H1 (cell line): ENCODE results near the gene COX7A2. TPM values are rescaled to one million over a fixed set of nuclear protein-coding genes. Genes with fewer than 3 reads are reported as not detected.
A peak's percentile ranks its signal among the peaks of the same experiment; 100 is the strongest.

Source experiments
- CTCF ChIA-PET: fragments of 300-600 bp; sonication (Branson Sonifier 250); formaldehyde crosslinking; loops from one replicate; lab custom pipeline; 2021; ENCODE audit not compliant: partially characterized antibody; lab: Charles Lee
- POLR2A ChIA-PET: fragments of 300-600 bp; sonication (Branson Sonifier 250); formaldehyde crosslinking; loops from one replicate; lab custom pipeline; 2021; ENCODE audit warnings: inconsistent platforms; ENCODE audit not compliant: partially characterized antibody; lab: Charles Lee
- DNase-seq, 2 experiments: peaks; one replicate each; pipeline versions ENCODE4 v3.0.0 to v3.0.0-alpha.2; 2010 to 2022; ENCODE audit warnings: low spot score in 2 of 2, low read depth in 1 of 2, mixed read lengths in 1 of 2
- FAIRE-seq: peaks from 2 replicates; lab custom pipeline; 2011; peaks lifted over from hg19 to GRCh38; lab: Jason Lieb, UNC
- H2AFZ ChIP-seq: 2 replicates; pipeline ENCODE4 v1.8.1; 2012; ENCODE audit warnings: low read length, inconsistent platforms
- H2AK5ac ChIP-seq: 2 replicates; pipeline ENCODE4 v1.6.1; 2013; ENCODE audit warnings: low read depth, low read length
- H2BK120ac ChIP-seq: replicated peaks from 2 replicates; pipeline ENCODE3; 2013; ENCODE audit warnings: low read depth, low read length, inconsistent platforms
- H2BK12ac ChIP-seq: 2 replicates; pipeline ENCODE4 v1.6.1; 2013; ENCODE audit warnings: low read depth, low read length
- H2BK15ac ChIP-seq: 2 replicates; pipeline ENCODE4 v1.6.1; 2013; ENCODE audit warnings: low read length
- H2BK20ac ChIP-seq: 2 replicates; pipeline ENCODE4 v1.6.1; 2013; ENCODE audit warnings: low read length
- H2BK5ac ChIP-seq: 2 replicates; pipeline ENCODE4 v1.6.1; 2013; ENCODE audit warnings: low read depth, low read length
- H3K14ac ChIP-seq: 2 replicates; pipeline ENCODE4 v1.6.1; 2013; ENCODE audit warnings: inconsistent platforms; ENCODE audit not compliant: insufficient read length
- H3K18ac ChIP-seq: 2 replicates; pipeline ENCODE4 v1.6.1; 2013; ENCODE audit warnings: low read length; ENCODE audit errors: extremely low read depth
- H3K23ac ChIP-seq: 2 replicates; pipeline ENCODE4 v1.6.1; 2013; ENCODE audit warnings: inconsistent platforms; ENCODE audit not compliant: insufficient read length
- H3K23me2 ChIP-seq: 2 replicates; pipeline ENCODE4 v1.6.1; 2013; ENCODE audit warnings: low read depth, low read length
- H3K27ac ChIP-seq: 2 replicates; pipeline ENCODE4 v1.6.1; 2011; ENCODE audit warnings: low read depth, low read length, inconsistent platforms
- H3K27me3 ChIP-seq, 4 experiments: replicated peaks in 1 of 4; 1 replicate in 1 of 4; 2 replicates in 3 of 4; pipeline versions ENCODE4 v1.6.1 to v1.8.1; 2011 to 2013; ENCODE audit warnings: low read length in 3 of 4, mild to moderate bottlenecking in 3 of 4, inconsistent platforms in 2 of 4, mixed read lengths in 2 of 4, moderate library complexity in 1 of 4; ENCODE audit not compliant: control insufficient read depth in 3 of 4, insufficient read depth in 3 of 4; ENCODE audit errors: extremely low read depth in 1 of 4
- H3K36me3 ChIP-seq, 4 experiments: 2 replicates each; pipeline versions ENCODE4 v1.6.1 to v1.8.1; 2011 to 2013; ENCODE audit warnings: mild to moderate bottlenecking in 4 of 4, low read length in 3 of 4, moderate library complexity in 2 of 4, control low read depth in 1 of 4, inconsistent platforms in 1 of 4; ENCODE audit not compliant: insufficient read depth in 4 of 4, control insufficient read depth in 2 of 4
- H3K4ac ChIP-seq: replicated peaks from 2 replicates; pipeline ENCODE3; 2013; ENCODE audit warnings: low read length, low read depth, mixed read lengths, inconsistent platforms; ENCODE audit not compliant: insufficient read length
- H3K4me1 ChIP-seq, 4 experiments: replicated peaks in 1 of 4; 1 replicate in 1 of 4; 2 replicates in 3 of 4; pipeline versions ENCODE4 v1.6.1 to v1.8.1; 2011 to 2013; ENCODE audit warnings: low read length in 3 of 4, inconsistent platforms in 2 of 4, mixed read lengths in 1 of 4; ENCODE audit not compliant: insufficient read depth in 4 of 4, control insufficient read depth in 3 of 4
- H3K4me2 ChIP-seq, 2 experiments: 2 replicates each; pipeline versions ENCODE4 v1.6.1 to v1.8.1; 2011 to 2013; ENCODE audit warnings: low read depth in 2 of 2, low read length in 2 of 2, control low read depth in 1 of 2, inconsistent platforms in 1 of 2, mild to moderate bottlenecking in 1 of 2; ENCODE audit not compliant: insufficient read depth in 1 of 2
- H3K4me3 ChIP-seq, 4 experiments: fragments of 200-600, 300-600 bp in 1 of 4; sonication (generic), shearing (Covaris generic), sonication (Bioruptor Twin) in 1 of 4; 2 replicates each; pipeline versions ENCODE4 v1.5.1 to v1.8.1; 2011 to 2016; ENCODE audit warnings: low read length in 4 of 4, low read depth in 3 of 4, control low read depth in 2 of 4, inconsistent platforms in 2 of 4, mild to moderate bottlenecking in 2 of 4, mixed read lengths in 1 of 4, moderate library complexity in 1 of 4; ENCODE audit not compliant: insufficient read depth in 2 of 4; ENCODE audit errors: extremely low read depth in 1 of 4
- H3K56ac ChIP-seq: replicated peaks from 2 replicates; pipeline ENCODE3; 2013; ENCODE audit warnings: low read depth, mild to moderate bottlenecking, mixed read lengths, low read length, inconsistent platforms; ENCODE audit not compliant: insufficient read length
- H3K79me1 ChIP-seq: 2 replicates; pipeline ENCODE4 v1.6.1; 2013; ENCODE audit warnings: low read depth, low read length, control low read depth
- H3K79me2 ChIP-seq, 2 experiments: 2 replicates each; pipeline versions ENCODE4 v1.6.1 to v1.8.1; 2012 to 2013; ENCODE audit warnings: low read length in 2 of 2, mild to moderate bottlenecking in 2 of 2, inconsistent platforms in 1 of 2; ENCODE audit not compliant: insufficient read depth in 2 of 2, control insufficient read depth in 1 of 2
- H3K9ac ChIP-seq, 4 experiments: replicated peaks in 1 of 4; 1 replicate in 1 of 4; 2 replicates in 3 of 4; pipeline versions ENCODE4 v1.6.1 to v1.8.1; 2011 to 2013; ENCODE audit warnings: low read depth in 3 of 4, low read length in 3 of 4, control low read depth in 2 of 4, mild to moderate bottlenecking in 2 of 4, moderate library complexity in 2 of 4, inconsistent platforms in 1 of 4; ENCODE audit errors: extremely low read depth in 1 of 4
- H3K9me3 ChIP-seq, 2 experiments: 2 replicates each; pipeline versions ENCODE4 v1.6.1 to v1.8.1; 2012 to 2013; ENCODE audit warnings: mild to moderate bottlenecking in 2 of 2, moderate library complexity in 2 of 2, control low read depth in 1 of 2, inconsistent platforms in 1 of 2, low read depth in 1 of 2, low read length in 1 of 2, mixed read lengths in 1 of 2; ENCODE audit not compliant: insufficient read depth in 2 of 2
- H4K20me1 ChIP-seq, 2 experiments: replicated peaks in 1 of 2; 2 replicates each; pipeline versions ENCODE3 to v1.8.1; 2011 to 2013; ENCODE audit warnings: inconsistent platforms in 2 of 2, low read length in 2 of 2, mild to moderate bottlenecking in 1 of 2; ENCODE audit not compliant: insufficient read depth in 2 of 2, control insufficient read depth in 1 of 2
- H4K5ac ChIP-seq: 2 replicates; pipeline ENCODE4 v1.6.1; 2013; ENCODE audit warnings: low read length, low read depth, mixed read lengths, inconsistent platforms; ENCODE audit not compliant: insufficient read length
- H4K8ac ChIP-seq: 2 replicates; pipeline ENCODE4 v1.8.0; 2013; ENCODE audit warnings: mild to moderate bottlenecking, moderate library complexity, low read length, inconsistent platforms; ENCODE audit not compliant: insufficient read depth; ENCODE audit errors: extremely low read depth
- H4K91ac ChIP-seq: replicated peaks from 2 replicates; pipeline ENCODE3; 2013; ENCODE audit warnings: low read length, mixed read lengths, inconsistent platforms; ENCODE audit not compliant: insufficient read length
- ATF2 ChIP-seq: IDR thresholded peaks from 2 replicates; pipeline ENCODE4 v1.6.1; 2012; ENCODE audit warnings: low read length, inconsistent platforms
- BACH1 ChIP-seq: IDR thresholded peaks from 2 replicates; pipeline ENCODE4 v1.6.1; 2012; ENCODE audit warnings: low read length, improper control_type of control experiment
- CHD1 ChIP-seq: IDR thresholded peaks from 2 replicates; pipeline ENCODE4 v1.6.1; 2012; ENCODE audit warnings: low read depth, low read length, improper control_type of control experiment
- JUN ChIP-seq: IDR thresholded peaks from 2 replicates; pipeline ENCODE4 v1.6.1; 2011; ENCODE audit warnings: low read depth, mild to moderate bottlenecking, improper control_type of control experiment, low read length
- MAX ChIP-seq: IDR thresholded peaks from 2 replicates; pipeline ENCODE4 v1.6.1; 2012; ENCODE audit warnings: inconsistent platforms
- SAP30 ChIP-seq: fragments of 300-600 bp; sonication (generic); IDR thresholded peaks from 2 replicates; pipeline ENCODE4 v1.7.1; 2012; ENCODE audit warnings: low read length, moderate library complexity, mild to moderate bottlenecking, inconsistent platforms; ENCODE audit not compliant: insufficient read depth, insufficient replicate concordance
- SIN3A ChIP-seq, 2 experiments: IDR thresholded peaks in 1 of 2; conservative IDR thresholded peaks in 1 of 2; 2 replicates each; pipeline ENCODE4 v1.6.1; 2011 to 2012; ENCODE audit warnings: low read length in 2 of 2, improper control_type of control experiment in 1 of 2, low read depth in 1 of 2, mild to moderate bottlenecking in 1 of 2
- SIRT6 ChIP-seq: IDR thresholded peaks from one replicate; pipeline ENCODE4 v1.7.1; 2012; ENCODE audit warnings: low read length, inconsistent platforms
- SP2 ChIP-seq: IDR thresholded peaks from 2 replicates; pipeline ENCODE4 v1.6.1; 2012; ENCODE audit warnings: mild to moderate bottlenecking, low read length, inconsistent platforms
- SP4 ChIP-seq: IDR thresholded peaks from 2 replicates; pipeline ENCODE4 v1.6.1; 2012; ENCODE audit warnings: low read length, inconsistent platforms
- TCF12 ChIP-seq: IDR thresholded peaks from 2 replicates; pipeline ENCODE4 v1.6.1; 2011; ENCODE audit warnings: low read depth, mild to moderate bottlenecking, low read length
- TEAD4 ChIP-seq: IDR thresholded peaks from 2 replicates; pipeline ENCODE4 v1.6.1; 2012; ENCODE audit warnings: low read depth, low read length, inconsistent platforms, mixed read lengths
- YY1 ChIP-seq: IDR thresholded peaks from 2 replicates; pipeline ENCODE4 v1.6.1; 2011; ENCODE audit warnings: low read depth, mild to moderate bottlenecking, low read length
- WGBS, 2 experiments: shearing (Covaris generic) in 1 of 2; methylation state at CpG; one replicate each; pipeline versions ENCODE4 v1.1.6 to v1.1.7; 2013 to 2015; ENCODE audit warnings: low lambda C conversion rate in 2 of 2, mixed read lengths in 2 of 2, inconsistent platforms in 1 of 2, low coverage in 1 of 2, missing lambda C conversion rate in 1 of 2; ENCODE audit not compliant: insufficient replicate concordance in 2 of 2, insufficient coverage in 1 of 2, insufficient read length in 1 of 2; ENCODE audit errors: extremely low coverage in 1 of 2, missing lambda C conversion rate in 1 of 2; 5-methylcytosine and 5-hydroxymethylcytosine counted together
- polyA plus RNA-seq, 7 experiments: library from polyadenylated mRNA; depleted of rRNA in 3 of 7; stranded (reverse) in 5 of 7; unstranded in 2 of 7; fragments of >200 nt in 5 of 7; fragments of 200-250 nt in 2 of 7; gene quantifications; 1 replicate in 5 of 7; 2 replicates in 1 of 7; 4 replicates in 1 of 7; pipeline versions ENCODE4 v1.2.1 to v1.2.3, GENCODE V29; 2011 to 2013; ENCODE audit warnings: missing spikeins in 2 of 7, mixed read lengths in 2 of 7
- total RNA-seq: library from RNA; stranded (reverse); fragmentation: NEBNext Ultra II Directional; extraction: Animal tissue kit (Norgen Biotek cat#: 25700); gene quantifications from 2 replicates; pipeline ENCODE4 v1.2.1, GENCODE V29; 2021

COX7A2 gene
- total and polyA plus RNA-seq, 2 of the 8 experiments (the other 6 are each of a cell fraction or from before 2014, with no cell fraction given), result 262 to 468 TPM

- DNase-seq (no peak), FAIRE-seq (no peak)
- no peak overlapping the region for H3K18ac ChIP-seq
- no peak overlapping the region for H2BK12ac ChIP-seq
- ChIA-PET POLR2A (no interaction called here), CTCF (interaction anchor here (1.3 kb wide), 1 partner anchor 76 kb away, joined by 3 read pairs; no protein-coding TSS in a partner anchor)
- no peak overlapping the region for H4K8ac ChIP-seq
- no peak overlapping the region for H3K4me3 ChIP-seq
- H3K23ac ChIP-seq, result no peak overlapping the region
- H4K20me1 ChIP-seq, result no peaks in the 10 kb centered on the region
- no peaks in the 10 kb centered on the region for H3K23me2 ChIP-seq
- H3K27me3 ChIP-seq, result no peaks in the 10 kb centered on the region
- H3K9me3 ChIP-seq, result no peaks in the 10 kb centered on the region
- H3K4me2 ChIP-seq, result peak overlapping the region in 1 of 2 experiments; percentile 1; a peak in 1 of 4 replicates
- no peak overlapping the region for H2AK5ac ChIP-seq
- no peak overlapping the region for H3K56ac ChIP-seq
- 95% methylated on average over 2 of the region's 2 CpGs; no CpG with 5 or more reads in 1 of the 2 experiments for WGBS, 2 experiments
- H2BK20ac ChIP-seq, result no peak overlapping the region; the same call in 1 of the 2 replicates
- H2BK15ac ChIP-seq, result no peak overlapping the region
- no peak overlapping the region for H3K4ac ChIP-seq
- no peak overlapping the region for H4K5ac ChIP-seq
- no peaks in the 10 kb centered on the region for H3K79me2 ChIP-seq
- H3K14ac ChIP-seq, result no peak overlapping the region
- H3K36me3 ChIP-seq, result no peaks in the 10 kb centered on the region
- H4K91ac ChIP-seq, result no peak overlapping the region
- H3K79me1 ChIP-seq, result no peaks in the 10 kb centered on the region
- H3K4me1 ChIP-seq, result peaks cover 3 to 9% (median 7%) of the 10 kb centered on the region in 4 experiments
- H3K27ac ChIP-seq, result no peak overlapping the region; the same call in 1 of the 2 replicates
- H2BK5ac ChIP-seq, result no peak overlapping the region
- H2AFZ ChIP-seq, result no peak overlapping the region
- H2BK120ac ChIP-seq, result no peak overlapping the region
- TF ChIP-seq SP2, result no peak
- no peak for TF ChIP-seq ATF2
- TF ChIP-seq CHD1, result no peak
- no peak for TF ChIP-seq YY1
- TF ChIP-seq TEAD4, result no peak
- TF ChIP-seq TCF12, result no peak
- TF ChIP-seq JUN, result no peak
- TF ChIP-seq SIRT6, result no peak
- TF ChIP-seq SIN3A (conservative IDR thresholded peaks at IDR 0.05 in 1 of 2, IDR thresholded peaks at IDR 0.05 in 1 of 2; ENCODE audit: low read depth in 1 of 2, low read length in 2 of 2), result no peak
- TF ChIP-seq MAX, result no peak
- TF ChIP-seq SAP30, result no peak
- TF ChIP-seq SP4, result no peak
- TF ChIP-seq BACH1, result no peak
- no peak overlapping the region for H3K9ac ChIP-seq
These were observed 47.7 kb upstream of the COX7A2 start for GRCh38 chr6:75291331-75291730.
